Measurements from ENCODE around the gene RNF222. TPM values are rescaled to one million over a fixed set of nuclear protein-coding genes. Genes with fewer than 3 reads are reported as not detected.
"Not testable (repeated sequence)": the region's sequence is repeated elsewhere in the genome, so short reads cannot be mapped to it uniquely, and the experiment has no call there.

RNF222 gene
- polyA plus RNA-seq, 1 donor from 2014 or later = not detected

DNA sequence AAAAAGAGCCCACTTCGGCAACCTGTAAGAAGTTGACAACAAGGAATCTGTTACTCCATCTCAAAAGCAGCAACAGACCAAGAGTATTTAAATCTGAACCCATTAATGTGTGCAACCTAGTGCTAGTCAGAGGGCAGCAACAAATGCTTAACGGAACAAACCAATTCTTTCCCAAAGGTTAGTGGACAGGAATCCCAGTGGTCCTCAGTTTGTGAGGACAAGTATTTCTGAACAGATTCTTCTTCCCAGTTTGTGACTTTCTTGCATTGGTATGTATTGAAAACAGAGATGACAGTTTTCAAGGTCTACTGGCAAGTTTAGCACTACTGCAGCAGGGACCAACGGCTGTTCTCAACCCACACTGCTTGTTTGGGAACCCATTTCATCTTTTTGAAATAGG lies 17.6 kb downstream of the RNF222 start:
- Histone ChIP-seq H3K27me3 (ENCODE audit: insufficient read depth, low read depth, low read length) (no peaks in the 10 kb centered on the region), H3K9me3 (ENCODE audit: low read length) (no peaks in the 10 kb centered on the region), H3K36me3 (ENCODE audit: insufficient read depth, low read length) (no peaks in the 10 kb centered on the region), H3K9ac (ENCODE audit: low read length) (no peak overlapping the region), H3F3A (ENCODE audit: insufficient read depth, low read length, poor library complexity, severe bottlenecking) (no peaks in the 10 kb centered on the region), H3K4me3 (ENCODE audit: low read length) (peak overlapping the region; percentile 94), H3K9me2 (ENCODE audit: insufficient read depth, low read length) (no peaks in the 10 kb centered on the region), H3K27ac (ENCODE audit: low read length) (no peak overlapping the region), H4K20me1 (ENCODE audit: insufficient read depth) (no peaks in the 10 kb centered on the region), H3K4me2 (ENCODE audit: low read length) (no peak overlapping the region), H3K79me2 (replicated peaks; ENCODE audit: insufficient read depth, low read length) (peaks cover 34% of the 10 kb centered on the region), H2AFZ (ENCODE audit: low read depth, low read length) (no peak overlapping the region)
- TF ChIP-seq TAF1 (IDR thresholded peaks at IDR 0.05; ENCODE audit: low read depth) = no peak
- TF ChIP-seq MXI1 (conservative IDR thresholded peaks at IDR 0.05; ENCODE audit: poor library complexity, severe bottlenecking) = no peak
- TF ChIP-seq EZH2 (IDR thresholded peaks at IDR 0.05; ENCODE audit: borderline replicate concordance, insufficient read depth, low read length, poor library complexity, severe bottlenecking) = no peak
- TF ChIP-seq EP300 (conservative IDR thresholded peaks at IDR 0.05; ENCODE audit: poor library complexity, severe bottlenecking) = no peak

DNA sequence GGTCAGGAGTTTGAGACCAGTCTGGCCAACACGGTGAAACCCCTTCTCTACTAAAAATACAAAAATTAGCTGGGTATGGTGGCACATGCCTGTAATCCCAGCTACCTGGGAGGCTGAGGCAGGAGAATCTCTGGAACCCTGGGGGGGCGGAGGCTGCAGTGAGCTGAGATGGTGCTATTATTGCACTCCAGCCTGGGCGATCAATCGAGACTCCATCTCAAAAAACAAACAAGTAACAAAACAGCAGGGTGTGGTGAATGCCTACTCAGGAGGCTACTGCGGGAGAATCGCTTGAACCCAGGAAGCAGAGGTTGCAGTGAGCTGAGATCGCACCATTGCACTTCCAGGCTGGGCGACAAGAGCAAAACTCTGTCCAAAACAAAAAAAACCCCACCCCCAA lies 19.5 kb downstream of the RNF222 start:
- H3K4me2 ChIP-seq (ENCODE audit: low read length); H3K27me3 ChIP-seq (ENCODE audit: insufficient read depth, low read depth, low read length); H3F3A ChIP-seq (ENCODE audit: insufficient read depth, low read length, poor library complexity, severe bottlenecking); H3K4me3 ChIP-seq (ENCODE audit: low read length); H3K9ac ChIP-seq (ENCODE audit: low read length); H3K27ac ChIP-seq (ENCODE audit: low read length); H3K36me3 ChIP-seq (ENCODE audit: insufficient read depth, low read length); H3K9me2 ChIP-seq (ENCODE audit: insufficient read depth, low read length); H3K9me3 ChIP-seq (ENCODE audit: low read length); H4K20me1 ChIP-seq (ENCODE audit: insufficient read depth); H2AFZ ChIP-seq (ENCODE audit: low read depth, low read length): not testable (repeated sequence)
- H3K79me2 ChIP-seq (replicated peaks; ENCODE audit: insufficient read depth, low read length) = peaks cover 34% of the 10 kb centered on the region

DNA sequence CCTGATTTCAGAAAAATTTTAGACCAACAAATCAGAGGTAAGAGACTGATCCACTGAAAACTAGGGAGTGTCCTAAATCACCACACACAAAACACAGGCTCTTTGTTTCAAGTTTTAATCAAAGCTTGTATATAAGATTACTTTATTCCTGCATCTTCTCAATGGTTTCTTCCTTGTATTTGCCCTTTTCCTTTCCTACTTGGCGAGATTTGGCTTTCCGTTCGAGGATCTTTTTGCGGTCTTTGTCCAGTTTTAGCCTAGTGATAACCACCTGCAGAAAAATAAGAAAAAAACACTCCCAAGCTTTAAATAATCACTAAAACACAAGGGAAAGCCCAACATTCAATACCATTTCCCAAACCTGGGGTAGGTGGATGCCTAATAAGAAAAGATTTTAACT lies 20.2 kb downstream of the RNF222 start:
- no peak overlapping the region for H3K4me2 ChIP-seq (ENCODE audit: low read length)
- no peaks in the 10 kb centered on the region for H3K9me2 ChIP-seq (ENCODE audit: insufficient read depth, low read length)
- no peaks in the 10 kb centered on the region for H3K9me3 ChIP-seq (ENCODE audit: low read length)
- H3F3A ChIP-seq (ENCODE audit: insufficient read depth, low read length, poor library complexity, severe bottlenecking) = no peaks in the 10 kb centered on the region
- no peak overlapping the region for H2AFZ ChIP-seq (ENCODE audit: low read depth, low read length)
- H3K27ac ChIP-seq (ENCODE audit: low read length) = peak overlapping the region; percentile 93
- TF ChIP-seq EZH2 (IDR thresholded peaks at IDR 0.05; ENCODE audit: borderline replicate concordance, insufficient read depth, low read length, poor library complexity, severe bottlenecking) (no peak), TAF1 (IDR thresholded peaks at IDR 0.05; ENCODE audit: low read depth) (no peak)
- TF ChIP-seq, protein P1, sequence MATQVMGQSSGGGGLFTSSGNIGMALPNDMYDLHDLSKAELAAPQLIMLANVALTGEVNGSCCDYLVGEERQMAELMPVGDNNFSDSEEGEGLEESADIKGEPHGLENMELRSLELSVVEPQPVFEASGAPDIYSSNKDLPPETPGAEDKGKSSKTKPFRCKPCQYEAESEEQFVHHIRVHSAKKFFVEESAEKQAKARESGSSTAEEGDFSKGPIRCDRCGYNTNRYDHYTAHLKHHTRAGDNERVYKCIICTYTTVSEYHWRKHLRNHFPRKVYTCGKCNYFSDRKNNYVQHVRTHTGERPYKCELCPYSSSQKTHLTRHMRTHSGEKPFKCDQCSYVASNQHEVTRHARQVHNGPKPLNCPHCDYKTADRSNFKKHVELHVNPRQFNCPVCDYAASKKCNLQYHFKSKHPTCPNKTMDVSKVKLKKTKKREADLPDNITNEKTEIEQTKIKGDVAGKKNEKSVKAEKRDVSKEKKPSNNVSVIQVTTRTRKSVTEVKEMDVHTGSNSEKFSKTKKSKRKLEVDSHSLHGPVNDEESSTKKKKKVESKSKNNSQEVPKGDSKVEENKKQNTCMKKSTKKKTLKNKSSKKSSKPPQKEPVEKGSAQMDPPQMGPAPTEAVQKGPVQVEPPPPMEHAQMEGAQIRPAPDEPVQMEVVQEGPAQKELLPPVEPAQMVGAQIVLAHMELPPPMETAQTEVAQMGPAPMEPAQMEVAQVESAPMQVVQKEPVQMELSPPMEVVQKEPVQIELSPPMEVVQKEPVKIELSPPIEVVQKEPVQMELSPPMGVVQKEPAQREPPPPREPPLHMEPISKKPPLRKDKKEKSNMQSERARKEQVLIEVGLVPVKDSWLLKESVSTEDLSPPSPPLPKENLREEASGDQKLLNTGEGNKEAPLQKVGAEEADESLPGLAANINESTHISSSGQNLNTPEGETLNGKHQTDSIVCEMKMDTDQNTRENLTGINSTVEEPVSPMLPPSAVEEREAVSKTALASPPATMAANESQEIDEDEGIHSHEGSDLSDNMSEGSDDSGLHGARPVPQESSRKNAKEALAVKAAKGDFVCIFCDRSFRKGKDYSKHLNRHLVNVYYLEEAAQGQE (IDR thresholded peaks at IDR 0.05; ENCODE audit: borderline replicate concordance) = no peak
- no peaks in the 10 kb centered on the region for H3K27me3 ChIP-seq (ENCODE audit: insufficient read depth, low read depth, low read length)
- peaks cover 31% of the 10 kb centered on the region for H3K79me2 ChIP-seq (replicated peaks; ENCODE audit: insufficient read depth, low read length)
- H3K4me3 ChIP-seq (ENCODE audit: low read length) = no peak overlapping the region
- no peaks in the 10 kb centered on the region for H3K36me3 ChIP-seq (ENCODE audit: insufficient read depth, low read length)
- no peak overlapping the region for H3K9ac ChIP-seq (ENCODE audit: low read length)
- H4K20me1 ChIP-seq (ENCODE audit: insufficient read depth) = no peaks in the 10 kb centered on the region

Measured in neural cell (in vitro differentiated cells).